Astrocyte of the cerebellum (primary cell): ENCODE measurements around the gene ALLC.

Experiments used
- DNase-seq: peaks from one replicate; pipeline ENCODE4 v3.0.0-alpha.2; 2011; ENCODE audit warnings: low read depth
- H3K4me3 ChIP-seq: 2 replicates; pipeline ENCODE4 v1.5.1; 2011; ENCODE audit warnings: mild to moderate bottlenecking, low read depth, low read length, moderate library complexity
- in situ Hi-C: cut with HindIII; loops from 2 replicates; pipeline ENCODE4 v1.10.0; 2017; ENCODE audit warnings: low sequenced_read_pairs
- TF ChIP-seq, protein P1 (sequence below): IDR thresholded peaks from 2 replicates; pipeline ENCODE4 v1.5.1; 2012; ENCODE audit warnings: low read length, low read depth, moderate library complexity, mild to moderate bottlenecking; ENCODE audit errors: missing control alignments

ALLC gene

GRCh38 chr2:3683748-3684454 lies 25.9 kb downstream of the ALLC start:
- no peak overlapping the region for H3K4me3 ChIP-seq
- in situ Hi-C loops: no loop called here
- TF ChIP-seq, protein P1, sequence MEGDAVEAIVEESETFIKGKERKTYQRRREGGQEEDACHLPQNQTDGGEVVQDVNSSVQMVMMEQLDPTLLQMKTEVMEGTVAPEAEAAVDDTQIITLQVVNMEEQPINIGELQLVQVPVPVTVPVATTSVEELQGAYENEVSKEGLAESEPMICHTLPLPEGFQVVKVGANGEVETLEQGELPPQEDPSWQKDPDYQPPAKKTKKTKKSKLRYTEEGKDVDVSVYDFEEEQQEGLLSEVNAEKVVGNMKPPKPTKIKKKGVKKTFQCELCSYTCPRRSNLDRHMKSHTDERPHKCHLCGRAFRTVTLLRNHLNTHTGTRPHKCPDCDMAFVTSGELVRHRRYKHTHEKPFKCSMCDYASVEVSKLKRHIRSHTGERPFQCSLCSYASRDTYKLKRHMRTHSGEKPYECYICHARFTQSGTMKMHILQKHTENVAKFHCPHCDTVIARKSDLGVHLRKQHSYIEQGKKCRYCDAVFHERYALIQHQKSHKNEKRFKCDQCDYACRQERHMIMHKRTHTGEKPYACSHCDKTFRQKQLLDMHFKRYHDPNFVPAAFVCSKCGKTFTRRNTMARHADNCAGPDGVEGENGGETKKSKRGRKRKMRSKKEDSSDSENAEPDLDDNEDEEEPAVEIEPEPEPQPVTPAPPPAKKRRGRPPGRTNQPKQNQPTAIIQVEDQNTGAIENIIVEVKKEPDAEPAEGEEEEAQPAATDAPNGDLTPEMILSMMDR: no peak
- DNase-seq: no peak

GRCh38 chr2:3689998-3690748 lies 32.2 kb downstream of the ALLC start:
- in situ Hi-C loops: no loop called here
- TF ChIP-seq, protein P1: no peak
- DNase-seq: no peak
- H3K4me3 ChIP-seq: no peak overlapping the region

DNA sequence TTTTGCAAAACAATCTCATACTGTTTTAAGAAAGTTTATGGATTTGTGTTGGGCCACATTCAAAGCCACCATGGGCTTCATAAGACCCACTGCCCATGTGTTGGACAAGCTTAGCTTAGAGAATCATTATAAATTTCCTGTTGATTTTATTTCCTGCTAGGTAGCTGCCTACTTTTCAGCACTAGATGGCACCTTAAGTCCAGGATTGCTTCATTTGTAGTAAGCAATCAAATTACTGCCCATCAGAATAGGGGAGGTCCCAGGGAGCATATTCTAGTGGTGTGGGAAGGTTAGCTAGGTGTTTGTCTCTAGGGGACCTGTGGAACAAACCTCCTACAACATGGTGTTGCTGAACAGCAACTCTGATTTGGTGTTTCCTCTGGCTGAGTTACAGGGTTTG lies 34.4 kb downstream of the ALLC start:
- TF ChIP-seq, protein P1: peak; percentile 44
- H3K4me3 ChIP-seq: no peak overlapping the region
- no peak for DNase-seq
- in situ Hi-C loops: no loop called here

GRCh38 chr2:3696545-3696944 lies 38.5 kb downstream of the ALLC start:
- H3K4me3 ChIP-seq: no peak overlapping the region
- TF ChIP-seq, protein P1: no peak
- in situ Hi-C loops: no loop called here
- DNase-seq: no peak

- no peak for DNase-seq
- TF ChIP-seq, protein P1: no peak
- no peak overlapping the region for H3K4me3 ChIP-seq
- in situ Hi-C loops: no loop called here
Observed at GRCh38 chr2:3701071-3701470, 43.1 kb downstream of the ALLC start.

DNA sequence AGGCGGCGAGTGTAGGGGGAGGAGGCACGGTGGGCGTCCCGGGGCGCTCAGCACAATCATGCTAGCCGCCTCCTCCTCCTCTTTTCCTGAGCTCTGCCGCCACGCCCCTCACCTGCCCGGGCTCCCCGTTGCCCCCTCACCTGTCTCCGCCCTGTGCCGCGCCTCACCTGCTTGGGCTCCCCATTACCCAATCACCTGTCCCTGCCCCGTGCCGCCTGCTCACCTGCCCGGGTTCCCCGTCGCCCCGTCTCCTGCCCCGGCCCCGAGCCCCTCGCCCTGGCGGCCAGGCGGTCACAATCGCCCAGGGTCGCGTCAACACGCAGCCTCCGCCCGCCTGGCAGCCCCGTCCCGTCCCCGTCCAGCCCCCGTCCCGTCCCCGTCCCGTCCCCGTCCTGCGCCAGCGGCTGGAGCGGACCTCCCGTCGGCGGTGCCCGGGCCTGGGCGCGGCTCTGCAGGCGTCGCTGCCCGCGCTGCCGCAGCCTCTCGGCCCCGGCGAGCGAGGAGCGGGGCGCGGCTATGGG lies 45.3 kb downstream of the ALLC start, which contains the start of gene DCDC2C:
DCDC2C (plus strand) TSS at position 340 of the 521 bp plus-strand sequence; CDS start at position 517, 177 bp downstream.
- TF ChIP-seq, protein P1: no peak
- DNase-seq: no peak
- in situ Hi-C loops: no loop called here

More for the DNA sequence above, 45.3 kb downstream of the ALLC start, which contains the start of gene DCDC2C:
- no peak within 1 kb of the TSS for H3K4me3 ChIP-seq
